GM12891 (cell line): Measurements from ENCODE around the gene CARM1.

Experiments
- POLR2AphosphoS5 ChIP-seq: IDR thresholded peaks from 2 replicates; pipeline ENCODE4 v1.6.1; 2011; ENCODE audit warnings: low read depth, low read length, control low read depth
- TAF1 ChIP-seq: IDR thresholded peaks from 2 replicates; pipeline ENCODE4 v1.6.1; 2011; ENCODE audit warnings: low read depth, low read length, control low read depth

DNA sequence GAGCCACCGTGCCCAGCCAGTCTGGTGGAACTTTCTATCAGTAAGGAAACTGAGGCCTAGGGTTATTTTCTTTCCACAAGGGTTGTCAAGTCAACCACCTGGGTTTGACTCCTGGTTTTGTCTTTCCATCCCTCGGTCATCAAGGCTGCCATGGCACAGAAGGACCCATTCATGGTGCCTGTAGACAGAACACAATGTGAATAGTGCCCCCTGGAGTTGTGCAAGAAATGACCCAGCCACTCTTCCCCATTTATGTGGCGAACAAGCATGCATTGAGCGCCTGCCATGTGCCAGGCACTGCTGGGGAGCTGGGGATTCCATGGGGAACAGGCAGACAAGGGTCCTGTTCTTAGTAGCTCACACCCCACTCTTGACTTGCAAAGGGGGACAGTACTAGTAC, 93.5 kb downstream of the CARM1 start:
- TF ChIP-seq POLR2AphosphoS5 (no peak), TAF1 (no peak)
